GM21825 (cell line): ENCODE data around the gene ATOH8.
"Not testable (repeated sequence)": the region's sequence is repeated elsewhere in the genome, so short reads cannot be mapped to it uniquely, and the experiment has no call there.

Source experiments
- ATAC-seq: cut with Tn5 transposase; IDR thresholded peaks from one replicate; pipeline ENCODE4 v1.9.1; 2021; ENCODE audit warnings: mild to moderate bottlenecking, moderate library complexity; ENCODE audit not compliant: unreplicated experiment

The ATOH8 gene, protein sequence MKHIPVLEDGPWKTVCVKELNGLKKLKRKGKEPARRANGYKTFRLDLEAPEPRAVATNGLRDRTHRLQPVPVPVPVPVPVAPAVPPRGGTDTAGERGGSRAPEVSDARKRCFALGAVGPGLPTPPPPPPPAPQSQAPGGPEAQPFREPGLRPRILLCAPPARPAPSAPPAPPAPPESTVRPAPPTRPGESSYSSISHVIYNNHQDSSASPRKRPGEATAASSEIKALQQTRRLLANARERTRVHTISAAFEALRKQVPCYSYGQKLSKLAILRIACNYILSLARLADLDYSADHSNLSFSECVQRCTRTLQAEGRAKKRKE

DNA sequence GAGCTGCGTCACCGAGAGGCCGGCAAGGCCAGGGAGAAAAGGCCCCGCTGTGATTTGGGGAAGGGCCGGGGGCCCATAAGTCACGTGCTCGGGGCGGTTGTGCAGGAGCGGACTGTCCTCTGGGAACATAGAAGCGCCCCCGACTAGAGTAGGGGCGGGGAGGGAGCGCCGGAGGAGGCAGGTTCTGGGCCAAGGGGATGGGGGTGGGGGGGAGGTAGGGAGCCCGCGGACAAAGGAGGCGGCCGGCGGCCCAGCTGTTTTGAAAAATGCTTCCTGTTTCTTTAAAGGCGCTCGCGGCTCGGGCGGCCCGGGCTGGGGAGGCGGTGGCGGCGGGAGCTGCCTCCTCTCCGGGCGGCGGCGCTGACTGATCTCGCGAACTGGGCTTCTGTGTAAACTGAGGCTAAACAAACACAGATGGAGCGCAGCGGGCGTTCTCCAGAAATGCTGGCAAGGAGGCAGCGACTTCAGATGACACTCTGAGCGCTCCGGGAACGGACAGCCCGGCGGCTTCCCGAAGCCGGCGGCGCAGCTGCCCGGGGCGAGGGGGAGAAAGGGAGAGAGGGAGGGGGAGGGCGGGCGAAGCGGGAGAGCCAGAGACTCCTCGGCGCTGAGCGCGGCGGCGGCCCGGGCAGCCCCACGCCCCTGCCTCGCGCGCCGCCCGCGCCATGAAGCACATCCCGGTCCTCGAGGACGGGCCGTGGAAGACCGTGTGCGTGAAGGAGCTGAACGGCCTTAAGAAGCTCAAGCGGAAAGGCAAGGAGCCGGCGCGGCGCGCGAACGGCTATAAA, at the start of gene ATOH8:
ATOH8 (plus strand) TSS at position 467 of the 788 bp plus-strand sequence; CDS start at position 666, 199 bp downstream.
- ATAC-seq, result no peak

DNA sequence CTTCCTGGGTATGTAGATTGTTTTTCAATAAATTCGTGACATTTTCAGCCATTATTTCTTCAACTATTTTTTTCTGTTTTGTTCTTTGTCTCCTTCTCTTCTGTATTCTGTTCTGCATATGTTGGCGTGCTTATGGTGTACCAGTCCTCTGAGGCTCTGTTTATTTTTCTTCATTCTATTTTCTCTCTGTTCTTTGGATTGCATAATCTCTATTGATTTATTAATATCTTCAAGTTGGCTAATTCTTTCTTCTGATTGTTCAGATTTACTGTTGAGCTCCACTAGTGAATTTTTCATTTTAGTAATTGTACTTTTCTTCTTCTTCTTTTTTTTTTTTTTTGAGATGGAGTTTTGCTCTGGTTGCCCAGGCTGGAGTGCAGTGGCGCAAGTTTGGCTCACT, 49.8 kb upstream of the ATOH8 start:
- ATAC-seq, result no peak

DNA sequence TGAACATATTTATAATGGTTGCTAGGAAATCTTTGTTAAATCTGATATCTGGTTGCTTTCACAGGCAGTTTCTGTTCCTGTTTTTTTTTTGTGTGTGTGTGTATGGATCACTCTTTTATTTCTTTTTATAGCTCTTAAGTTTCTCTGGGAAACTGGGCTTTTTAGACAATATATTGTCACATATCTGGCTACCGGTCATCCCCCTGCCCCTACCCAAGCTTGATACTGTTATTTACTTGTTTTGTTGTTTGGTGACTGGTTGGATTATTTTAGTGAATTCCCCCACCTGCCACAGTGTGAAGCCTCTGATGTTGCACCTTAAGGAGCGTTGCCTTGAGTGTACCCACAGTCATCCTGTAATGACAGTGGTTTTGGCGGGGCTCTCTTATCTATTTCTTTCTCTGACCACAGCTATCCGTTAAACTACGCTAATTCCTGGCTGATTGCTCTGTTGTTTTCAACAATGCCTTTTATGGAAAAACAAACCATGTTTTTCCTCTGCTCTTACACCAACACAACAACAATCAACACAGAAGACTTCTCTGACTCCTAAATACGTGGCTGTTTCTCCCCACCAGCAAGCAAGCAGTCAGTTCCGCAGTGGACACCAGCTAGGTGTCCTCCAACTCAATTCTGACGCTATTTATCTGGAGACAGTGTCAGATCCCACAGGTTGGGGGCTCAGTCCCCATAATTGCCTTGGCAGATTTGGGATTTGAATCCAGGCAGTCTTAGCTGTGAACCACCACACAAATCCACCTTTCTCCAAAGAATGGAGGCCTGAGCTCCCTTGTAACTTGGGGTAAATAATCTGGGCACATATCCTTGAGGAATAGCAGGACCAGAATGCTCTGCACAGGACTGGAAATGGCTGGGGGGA, 48.8 kb upstream of the ATOH8 start:
- peak; percentile 63 for ATAC-seq

DNA sequence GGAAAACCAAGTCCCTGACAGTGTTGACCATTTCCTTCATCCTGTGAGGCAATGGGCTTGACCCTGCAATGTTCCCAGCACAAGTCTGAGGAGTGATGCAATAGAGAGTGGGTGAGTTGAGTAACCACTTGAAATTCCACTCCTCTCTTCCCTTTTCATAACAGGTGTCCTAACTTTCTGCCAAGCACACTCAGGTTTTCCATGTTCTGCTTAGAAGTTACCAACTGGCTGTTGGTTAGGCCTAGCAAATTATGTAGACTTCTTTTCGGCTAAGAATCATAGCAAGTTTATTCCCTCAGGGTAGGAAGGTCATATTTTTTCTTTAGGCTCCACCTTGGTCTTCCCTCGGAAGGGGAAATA, 48.1 kb upstream of the ATOH8 start:
- no peak for ATAC-seq

DNA sequence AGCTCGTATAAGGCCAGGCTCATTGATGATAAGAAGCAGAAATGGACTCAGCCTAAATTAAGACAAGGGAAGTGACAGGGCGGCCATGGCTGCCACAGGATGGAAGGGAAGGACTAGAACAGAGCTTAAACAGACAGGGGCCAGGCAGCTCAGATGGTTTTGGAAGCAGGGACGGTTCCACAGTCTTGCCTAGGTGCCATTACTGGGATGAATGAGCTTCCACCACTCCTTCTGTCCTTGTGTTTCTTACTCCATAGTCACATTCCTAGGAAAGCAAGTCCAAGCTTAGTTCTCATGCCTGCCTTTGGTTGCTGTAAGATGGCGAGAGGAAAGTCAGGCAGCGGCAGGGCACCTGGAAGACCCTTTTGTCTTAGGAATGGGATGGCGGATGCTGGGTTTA, 47.7 kb upstream of the ATOH8 start:
- ATAC-seq, result no peak

DNA sequence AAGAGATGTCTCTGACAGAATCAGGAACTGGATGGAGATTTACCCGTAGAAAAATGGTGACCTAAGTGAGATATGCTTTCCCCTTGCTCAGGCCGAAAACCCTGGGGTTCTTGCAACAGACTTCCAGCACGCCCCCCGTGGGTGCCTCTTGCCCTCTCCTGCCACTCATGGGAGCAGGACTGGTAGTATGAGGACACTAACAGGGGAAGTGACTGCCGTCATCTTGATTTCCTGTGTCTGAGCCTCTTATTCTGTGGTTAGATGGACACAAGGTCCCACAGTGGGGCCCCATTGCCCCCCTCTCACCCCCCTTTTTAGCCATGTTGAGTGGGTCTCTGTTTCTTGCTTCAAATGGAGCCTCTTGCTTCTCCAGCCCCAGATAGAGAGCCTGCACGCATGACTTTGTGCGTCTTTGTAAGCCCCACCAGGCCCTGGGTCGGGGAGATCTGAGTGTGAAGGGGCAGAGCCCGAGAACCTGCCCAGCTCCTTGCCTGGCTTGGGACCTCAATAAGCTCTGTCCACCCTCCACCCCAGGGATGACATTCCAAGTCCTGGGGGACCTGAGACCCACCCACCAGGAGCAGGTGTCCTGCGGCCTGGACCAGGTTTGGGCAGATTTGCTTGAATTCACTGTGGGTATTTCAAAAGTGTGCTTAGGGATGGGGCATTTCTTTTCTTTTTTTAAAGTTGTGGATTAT, 47.0 kb upstream of the ATOH8 start:
- ATAC-seq, result no peak

DNA sequence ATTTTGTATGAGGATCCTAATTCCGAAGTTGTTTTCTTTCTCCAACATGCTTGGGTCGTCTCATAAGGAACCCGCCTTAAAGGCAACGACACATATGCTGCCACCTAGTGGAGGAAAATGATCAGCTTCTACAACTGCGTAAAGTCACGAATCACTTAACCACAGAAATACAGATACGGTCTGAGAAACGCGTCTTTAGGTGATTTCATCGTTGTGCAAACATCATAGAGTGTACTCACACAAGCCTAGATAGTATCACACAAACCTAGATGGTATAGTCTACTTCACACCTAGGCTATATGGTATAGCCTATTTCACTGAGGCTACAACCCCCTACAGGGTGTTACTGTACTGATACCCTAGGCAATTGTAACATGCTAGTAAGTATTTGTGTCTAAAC, 46.5 kb upstream of the ATOH8 start:
- no peak for ATAC-seq

DNA sequence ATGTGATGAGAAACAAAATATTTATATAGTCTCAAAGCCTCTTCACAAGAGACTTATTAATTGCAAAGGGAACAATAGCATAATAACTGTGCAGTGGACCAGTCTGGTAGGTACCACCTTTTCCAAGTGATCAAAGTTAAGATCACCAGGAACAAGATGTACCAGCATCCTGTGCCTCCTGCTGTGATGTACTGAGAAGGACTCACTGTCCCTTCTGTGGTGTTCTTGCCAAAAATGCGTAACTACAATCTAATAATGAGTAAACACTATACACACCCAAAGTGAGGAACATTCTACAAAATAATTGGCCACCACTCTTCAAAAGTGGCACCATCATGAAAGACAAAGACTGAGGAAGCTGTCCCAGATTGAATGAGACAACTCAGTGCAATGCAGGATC, 45.1 kb upstream of the ATOH8 start:
- ATAC-seq, result no peak

DNA sequence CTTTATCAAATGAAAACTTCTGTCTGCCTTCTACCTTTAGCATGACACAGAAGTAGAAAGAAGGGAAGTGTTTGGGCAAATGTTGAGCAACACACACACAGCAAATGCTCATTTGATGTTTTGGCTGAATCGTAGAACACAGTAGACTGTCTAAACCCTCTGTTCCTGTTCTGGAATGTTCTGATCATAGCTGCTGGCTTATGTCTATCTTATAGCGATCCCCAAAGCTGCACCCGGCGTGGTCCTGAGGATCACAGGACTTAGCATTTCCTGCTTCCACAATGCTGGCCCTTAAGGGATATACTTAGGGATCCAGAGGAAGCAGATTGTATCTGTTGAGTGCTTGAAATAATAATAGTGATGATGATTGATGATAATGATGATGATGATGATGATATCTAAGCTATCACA, 44.4 kb upstream of the ATOH8 start:
- ATAC-seq, result no peak

DNA sequence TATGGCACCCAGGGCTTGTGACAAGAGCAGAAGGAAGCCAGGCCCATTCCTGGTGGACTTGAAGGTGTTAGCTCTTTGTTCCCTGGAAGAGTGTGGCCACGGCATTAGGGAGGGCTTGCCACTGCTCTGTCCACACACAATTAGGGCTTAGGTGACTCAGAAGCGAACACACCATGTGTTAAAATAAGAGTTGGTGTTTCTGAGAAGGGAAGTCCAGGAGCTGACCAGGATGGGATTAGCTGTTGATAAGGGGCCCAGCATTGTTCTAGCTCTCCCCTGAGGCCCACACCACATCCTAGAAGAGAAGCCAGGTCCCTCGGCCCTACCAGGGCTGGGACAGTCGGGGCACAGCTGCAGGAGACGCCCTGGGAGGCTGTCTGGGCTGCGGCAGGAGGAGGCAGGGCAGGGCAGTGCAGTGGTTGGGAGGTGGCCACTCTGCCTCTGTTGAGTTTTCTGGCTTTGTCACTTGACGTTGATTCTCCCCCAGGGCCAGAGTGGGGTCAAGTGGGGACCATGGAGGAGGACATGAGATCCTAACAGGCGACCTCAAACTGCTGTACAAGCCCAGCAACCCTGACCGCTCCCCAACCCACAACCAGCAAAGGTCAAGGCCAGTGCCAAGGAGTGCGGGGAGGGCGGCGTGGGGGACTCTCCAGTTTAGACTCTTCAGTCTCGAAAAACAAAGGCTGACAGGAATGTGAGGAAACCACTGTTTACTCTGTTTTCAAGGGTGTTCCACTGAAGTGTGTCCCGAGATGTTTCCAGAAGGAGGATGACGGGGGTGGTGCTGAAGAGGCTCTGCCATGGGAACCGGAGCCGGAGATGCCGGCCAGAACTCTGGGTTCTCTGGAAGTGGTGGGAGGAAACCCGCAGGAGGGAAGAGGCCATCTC, 42.9 kb upstream of the ATOH8 start:
- ATAC-seq, result no peak

DNA sequence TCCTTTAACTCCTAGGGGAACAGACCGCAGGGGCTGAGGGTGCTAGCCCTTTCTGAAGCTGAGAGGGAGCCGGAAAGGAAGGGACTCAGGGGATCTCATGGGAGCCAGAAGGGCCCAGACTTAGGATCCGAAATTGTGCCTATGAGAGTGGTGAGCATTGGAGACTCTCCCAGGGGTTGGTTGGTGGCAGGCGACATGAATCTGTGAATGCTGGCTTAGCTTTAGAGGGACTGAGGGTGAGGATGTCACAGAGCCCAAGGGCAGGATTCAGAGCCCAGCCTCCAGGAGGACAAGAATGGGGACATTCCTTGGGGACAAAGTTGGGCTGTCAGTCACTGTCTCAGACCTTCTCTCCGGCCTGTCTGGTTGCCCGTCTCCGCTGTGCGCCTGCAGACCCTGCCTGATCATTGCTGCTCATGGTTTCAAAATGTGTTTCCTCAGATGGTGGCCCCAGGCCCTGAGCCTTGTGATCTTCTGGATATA, 42.2 kb upstream of the ATOH8 start:
- ATAC-seq, result no peak

DNA sequence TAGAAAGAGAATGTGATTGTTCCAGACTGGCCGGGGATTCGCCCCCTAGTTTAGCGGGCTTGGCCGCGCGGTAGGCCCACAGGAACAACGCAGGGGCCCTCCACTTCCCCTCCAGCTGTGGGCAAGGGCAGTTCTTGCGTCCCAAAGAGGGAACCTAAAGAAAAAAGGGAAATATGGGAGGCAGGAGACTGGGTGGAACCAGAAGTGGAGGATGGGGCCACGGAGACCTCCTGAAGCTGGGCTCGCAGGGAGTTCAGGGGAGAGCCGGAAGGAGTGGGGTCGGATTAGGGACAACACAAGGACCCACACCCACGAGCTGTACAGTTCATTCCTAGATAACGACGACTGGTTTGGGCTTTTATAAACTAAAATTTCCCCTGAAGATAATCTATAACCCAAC, 41.5 kb upstream of the ATOH8 start:
- no peak for ATAC-seq

DNA sequence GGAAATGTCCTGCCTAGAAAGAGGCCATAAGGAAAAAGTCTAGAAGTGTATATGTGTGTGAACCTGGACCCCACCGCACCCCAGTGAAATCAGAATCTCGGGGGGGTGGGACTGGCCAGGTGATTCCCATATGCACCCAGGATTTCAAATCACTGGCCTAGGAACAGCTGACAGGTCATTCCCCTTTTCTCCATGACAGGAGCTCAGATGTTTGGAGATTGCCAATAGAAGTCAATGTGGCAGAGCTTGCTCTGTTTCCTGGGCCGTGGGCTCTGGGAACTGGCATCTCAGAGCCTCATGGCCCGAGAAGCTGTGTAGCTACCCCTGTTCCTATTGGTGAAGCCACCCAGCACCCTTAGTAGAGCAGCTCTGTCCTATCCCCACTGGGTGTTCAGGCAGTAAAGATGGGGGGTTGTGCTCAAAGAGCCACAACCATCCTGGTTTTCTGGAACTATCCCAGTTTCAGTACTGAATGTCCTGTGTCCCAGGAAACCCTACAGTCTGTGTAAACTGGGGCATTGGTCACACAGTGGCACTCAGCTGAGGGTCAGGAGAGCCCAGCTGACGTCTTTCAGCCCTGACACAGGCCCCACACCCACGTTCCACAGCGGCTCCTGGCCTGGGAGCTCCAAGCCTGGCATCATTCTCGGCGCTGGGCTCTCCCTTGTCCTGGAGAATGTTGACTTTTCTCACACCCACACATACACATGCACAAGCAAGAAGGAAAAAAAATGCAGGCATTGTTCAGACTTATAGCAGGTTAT, 40.8 kb upstream of the ATOH8 start:
- no peak for ATAC-seq

DNA sequence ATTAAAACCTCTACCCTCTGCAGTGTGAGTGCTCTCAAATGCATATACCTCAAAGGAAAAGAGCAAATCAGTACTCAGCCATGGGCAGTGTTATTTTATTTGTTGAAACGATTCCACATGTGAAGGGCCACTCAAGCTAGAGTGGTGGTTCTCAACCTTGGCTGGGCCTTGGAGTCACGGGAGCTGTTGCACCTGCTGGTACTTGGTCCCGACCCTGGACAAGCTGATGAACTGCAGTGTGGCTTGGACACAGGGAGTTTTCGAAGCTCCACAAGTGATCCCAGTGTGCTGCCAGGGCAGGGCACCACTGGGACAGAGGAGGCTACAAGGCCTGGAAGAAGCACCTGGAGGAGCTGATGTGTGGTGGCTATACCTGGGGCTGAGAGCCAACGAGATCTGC, 40.0 kb upstream of the ATOH8 start:
- no peak for ATAC-seq

DNA sequence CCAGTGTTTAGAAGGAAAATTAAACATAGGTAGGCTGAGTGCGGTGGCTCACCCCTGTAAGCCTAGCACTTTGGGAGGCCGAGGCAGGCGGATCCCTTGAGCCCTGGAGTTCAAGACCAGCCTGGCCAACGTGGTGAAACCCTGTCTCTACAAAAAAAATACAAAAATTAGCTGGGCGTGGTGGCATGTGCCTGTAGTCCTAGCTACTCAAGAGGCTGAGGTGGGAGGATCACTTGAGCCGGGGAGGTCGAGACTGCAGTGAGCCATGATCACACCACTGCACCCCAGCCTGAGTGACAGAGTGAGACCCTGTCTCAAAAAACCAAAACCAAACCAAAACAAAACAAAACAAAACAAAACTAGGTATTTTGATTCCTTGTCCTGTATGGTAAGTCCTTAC, 39.4 kb upstream of the ATOH8 start:
- ATAC-seq, result not testable (repeated sequence)

DNA sequence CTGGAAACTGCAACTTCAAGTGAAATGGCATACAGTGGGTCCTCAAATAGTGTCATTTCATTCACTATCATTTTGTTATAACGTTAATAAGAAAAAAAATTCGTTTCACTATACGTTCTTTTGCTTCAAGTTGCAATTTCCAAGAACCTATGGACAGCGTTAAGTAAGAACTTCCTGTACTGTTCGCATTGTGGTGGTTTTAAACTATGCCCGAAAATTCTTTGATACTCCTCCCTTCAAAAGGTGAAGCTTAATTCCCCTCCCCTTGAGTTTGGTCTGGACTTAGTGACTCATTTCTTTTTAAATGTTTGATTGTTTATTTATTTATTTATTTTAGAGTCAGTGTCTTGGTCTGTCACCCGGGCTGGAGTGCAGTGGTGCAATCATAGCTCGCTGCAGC, 39.0 kb upstream of the ATOH8 start:
- no peak for ATAC-seq

DNA sequence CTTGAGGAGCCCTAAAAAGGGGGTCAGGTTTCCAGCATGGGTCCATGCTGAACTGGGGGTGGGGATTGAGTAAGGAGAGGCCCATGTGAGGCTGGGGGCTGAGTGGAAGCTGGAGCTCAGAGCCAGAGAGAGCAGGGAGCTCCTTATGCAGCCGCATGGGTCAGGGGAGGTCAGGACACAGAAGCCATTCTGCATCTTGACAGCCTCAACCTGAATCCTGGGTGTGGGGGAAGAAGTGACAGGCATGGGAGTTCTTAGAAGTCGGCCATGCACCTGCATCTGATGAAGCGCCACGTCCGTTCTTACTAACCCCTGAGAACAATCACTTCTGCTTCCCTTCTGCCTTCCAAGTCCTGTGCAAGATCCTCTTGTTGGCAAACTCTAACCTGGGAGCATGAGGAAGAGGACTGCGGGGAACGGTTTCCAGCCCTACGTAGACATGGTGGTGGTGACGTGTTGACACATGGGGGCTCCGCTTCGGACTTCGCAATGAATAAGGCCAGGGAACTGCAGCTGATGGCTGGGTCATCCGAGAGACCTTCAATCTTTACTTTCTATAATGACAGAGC, 37.4 kb upstream of the ATOH8 start:
- ATAC-seq, result no peak

DNA sequence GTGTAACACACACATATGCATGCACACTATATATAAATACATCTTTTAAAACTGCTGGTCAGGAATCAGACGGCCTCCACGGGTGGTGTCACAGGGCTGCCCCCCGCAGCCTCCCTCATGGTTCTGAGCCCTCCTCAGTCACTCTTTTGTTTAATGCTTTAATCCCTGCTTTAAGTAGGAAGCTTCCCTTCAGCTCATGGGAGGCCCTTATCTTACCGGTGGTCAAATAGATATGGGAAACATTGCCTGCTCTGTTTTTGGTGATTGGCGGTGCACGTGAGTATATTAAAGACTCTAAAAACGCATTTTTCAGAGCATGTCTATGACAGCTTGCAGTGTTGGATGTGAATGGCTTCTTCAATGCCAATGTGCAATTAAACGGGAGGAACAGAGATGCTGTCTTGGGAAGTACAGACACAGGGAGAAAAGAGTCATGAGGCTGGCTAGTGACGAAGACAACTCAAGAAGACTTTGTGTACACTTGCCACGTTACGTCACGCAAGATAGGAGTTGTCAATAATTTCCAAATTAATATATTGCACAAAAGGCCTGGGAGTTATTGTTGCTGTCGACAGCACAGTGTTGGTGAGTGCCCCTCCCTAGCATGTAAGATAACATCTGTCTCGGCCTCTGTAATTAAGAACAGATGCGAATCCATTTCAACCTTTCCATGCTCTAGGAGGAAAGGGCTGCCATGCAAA, 36.3 kb upstream of the ATOH8 start:
- no peak for ATAC-seq
